GM12878 (cell line): Measurements from ENCODE around the gene PDGFC. TPM values are rescaled to one million over a fixed set of nuclear protein-coding genes. Genes with fewer than 3 reads are reported as not detected.

Experiments used
- ATAC-seq: fragments of 200-7000 bp; cut with Tn5 transposase; 3 replicates; pipeline ENCODE4 v1.9.1; 2020; ENCODE audit warnings: mild to moderate bottlenecking, moderate library complexity
- BruUV-seq: library from RNA; stranded (reverse); fragments of 400-500 nt; replicated peaks from 2 replicates; lab custom pipeline; 2021; lab: Mats Ljungman, UMichigan
- CTCF ChIA-PET: fragments of 300-600 bp; sonication (Branson Sonifier 250); formaldehyde crosslinking; extraction: SDS; loops from one replicate; lab custom pipeline; 2021; ENCODE audit warnings: inconsistent platforms; lab: Yijun Ruan, JAX
- POLR2A ChIA-PET: fragments of 350-600 bp; formaldehyde crosslinking; extraction: SDS; loops from one replicate; lab custom pipeline; 2021; ENCODE audit warnings: inconsistent platforms; lab: Charles Lee
- RAD21 ChIA-PET: fragments of 300-600 bp; sonication (Branson Sonifier 250); formaldehyde crosslinking; loops from one replicate; lab custom pipeline; 2023; ENCODE audit warnings: antibody characterized with exemption; ENCODE audit not compliant: unreplicated experiment; lab: Charles Lee
- SMC1A ChIA-PET: fragments of 300-600 bp; sonication (Branson Sonifier 250); formaldehyde crosslinking; loops from one replicate; lab custom pipeline; 2023; ENCODE audit not compliant: unreplicated experiment, uncharacterized antibody; lab: Charles Lee
- DNase-seq: peaks from one replicate; pipeline ENCODE4 v3.0.0-alpha.2; 2011; ENCODE audit warnings: low read depth, low spot score
- FAIRE-seq: peaks from 3 replicates; lab custom pipeline; 2011; peaks lifted over from hg19 to GRCh38; lab: Jason Lieb, UNC
- H2AFZ ChIP-seq: 2 replicates; pipeline ENCODE4 v1.6.0; 2011; ENCODE audit warnings: low read depth, low read length, control low read depth; ENCODE audit not compliant: control insufficient read depth
- H3K27ac ChIP-seq: 2 replicates; pipeline ENCODE4 v1.5.1; 2011; ENCODE audit warnings: control low read depth; ENCODE audit not compliant: control insufficient read depth, insufficient read depth
- H3K27me3 ChIP-seq, 2 experiments: replicated peaks in 1 of 2; 2 replicates each; pipeline versions ENCODE4 v1.6.0 to v1.6.1; 2011; ENCODE audit warnings: low read length in 1 of 2; ENCODE audit not compliant: control insufficient read depth in 2 of 2, insufficient read depth in 2 of 2
- H3K36me3 ChIP-seq, 2 experiments: 2 replicates each; pipeline ENCODE4 v1.5.1; 2011; ENCODE audit warnings: low read length in 1 of 2; ENCODE audit not compliant: control insufficient read depth in 2 of 2, insufficient read depth in 2 of 2
- H3K4me1 ChIP-seq: 2 replicates; pipeline ENCODE4 v1.6.1; 2011; ENCODE audit warnings: mild to moderate bottlenecking, low read length, moderate library complexity, mixed read lengths; ENCODE audit not compliant: control insufficient read depth, insufficient read depth
- H3K4me2 ChIP-seq: 2 replicates; pipeline ENCODE4 v1.6.0; 2011; ENCODE audit warnings: control low read depth; ENCODE audit not compliant: control insufficient read depth, insufficient read depth
- H3K4me3 ChIP-seq: fragments of 200-600 bp; sonication (generic); 2 replicates; pipeline ENCODE4 v1.5.1; 2016
- H3K79me2 ChIP-seq: 2 replicates; pipeline ENCODE4 v1.6.0; 2011; ENCODE audit warnings: low read length; ENCODE audit not compliant: control insufficient read depth, insufficient read depth
- H3K9ac ChIP-seq: 2 replicates; pipeline ENCODE4 v1.8.0; 2011; ENCODE audit warnings: low read length, control low read depth, mixed read lengths; ENCODE audit not compliant: control insufficient read depth, insufficient read depth
- H3K9me3 ChIP-seq: replicated peaks from 3 replicates; pipeline ENCODE4 v1.5.1; 2011; ENCODE audit warnings: mild to moderate bottlenecking, low read length; ENCODE audit not compliant: control insufficient read depth, insufficient read depth
- H4K20me1 ChIP-seq: 2 replicates; pipeline ENCODE4 v1.6.0; 2011; ENCODE audit not compliant: control insufficient read depth, insufficient read depth
- CBFB ChIP-seq: IDR thresholded peaks from 2 replicates; pipeline ENCODE4 v1.6.1; 2016; ENCODE audit warnings: antibody characterized with exemption, low read depth
- CBX3 ChIP-seq: fragments of 200-600 bp; sonication (generic); IDR thresholded peaks from 2 replicates; pipeline ENCODE4 v1.6.1; 2016; ENCODE audit warnings: low read depth, borderline replicate concordance
- MYC ChIP-seq: IDR thresholded peaks from 2 replicates; pipeline ENCODE4 v1.6.1; 2011; ENCODE audit warnings: mild to moderate bottlenecking, low read length, moderate library complexity, inconsistent platforms; ENCODE audit not compliant: insufficient read depth, insufficient replicate concordance, insufficient read length, severe bottlenecking
- NR2C1 ChIP-seq: fragments of 450-650 bp; IDR thresholded peaks from 2 replicates; pipeline ENCODE4 v1.6.1; 2017; ENCODE audit warnings: antibody characterized with exemption, mild to moderate bottlenecking, moderate library complexity
- RELA ChIP-seq: fragments of 450-650 bp; IDR thresholded peaks from 2 replicates; pipeline ENCODE4 v1.8.0; 2014; ENCODE audit warnings: borderline replicate concordance; ENCODE audit not compliant: partially characterized antibody
- RFX5 ChIP-seq: IDR thresholded peaks from 2 replicates; pipeline ENCODE4 v1.6.1; 2011; ENCODE audit warnings: low read depth, low read length, improper control_type of control experiment
- SIX5 ChIP-seq: IDR thresholded peaks from 2 replicates; pipeline ENCODE4 v1.6.1; 2011; ENCODE audit warnings: mild to moderate bottlenecking, low read depth, low read length, moderate library complexity; ENCODE audit not compliant: severe bottlenecking
- ZNF622 ChIP-seq: fragments of 450-650 bp; IDR thresholded peaks from 2 replicates; pipeline ENCODE4 v1.6.1; 2017; ENCODE audit warnings: mild to moderate bottlenecking, inconsistent platforms
- ZZZ3 ChIP-seq: IDR thresholded peaks from 2 replicates; pipeline ENCODE4 v1.6.1; 2011; ENCODE audit warnings: low read depth; ENCODE audit not compliant: control insufficient read depth, insufficient read length
- WGBS: methylation state at CpG from one replicate; pipeline ENCODE4 v1.1.6; 2016; ENCODE audit warnings: low lambda C conversion rate; ENCODE audit not compliant: insufficient replicate concordance, insufficient coverage; ENCODE audit errors: missing lambda C conversion rate; 5-methylcytosine and 5-hydroxymethylcytosine counted together
- in situ Hi-C: fragments of 300-500 bp; cut with MboI; formaldehyde crosslinking; loops from 9 replicates; pipeline ENCODE4 v1.14.3; 2018; ENCODE audit warnings: mixed read lengths
- intact Hi-C: fragments of 100-400 bp; cut with micrococcal nuclease; formaldehyde crosslinking; loops from one replicate; pipeline ENCODE4 v1.14.2; 2022; ENCODE audit not compliant: unreplicated experiment
- polyA plus RNA-seq, 11 experiments: library from polyadenylated mRNA; depleted of rRNA in 4 of 11; unstranded in 6 of 11; stranded (reverse) in 5 of 11; fragments of >200 nt; fragmentation: Nextera tagmentation in 4 of 11; fragmentation: Illumina TruSeq in 1 of 11; extraction: Ambion mirVana in 4 of 11; extraction: Trizol in 1 of 11; gene quantifications; 1 replicate in 1 of 11; 2 replicates in 10 of 11; pipeline versions ENCODE4 v1.2.1 to v1.2.3, GENCODE V29; 2011 to 2016; ENCODE audit warnings: inconsistent platforms in 2 of 11, missing spikeins in 2 of 11, low read depth in 1 of 11
- total RNA-seq, 4 experiments: library from RNA; depleted of rRNA in 3 of 4; stranded (reverse); fragments of >200 nt in 3 of 4; fragmentation: Illumina TruSeq in 1 of 4; extraction: Trizol in 1 of 4; gene quantifications; 2 replicates each; pipeline versions ENCODE4 v1.2.1 to v1.2.3, GENCODE V29; 2013 to 2021
- TF ChIP-seq, protein P1 (sequence below): fragments of 450-650 bp; IDR thresholded peaks from 2 replicates; pipeline ENCODE4 v1.6.1; 2017; ENCODE audit warnings: mild to moderate bottlenecking, low read depth, inconsistent platforms; ENCODE audit not compliant: poor library complexity, severe bottlenecking
- TF ChIP-seq, protein P2 (sequence below): IDR thresholded peaks from 2 replicates; pipeline ENCODE4 v1.6.1; 2012; ENCODE audit warnings: low read depth, low read length, improper control_type of control experiment
- TF ChIP-seq, protein P3 (sequence below): IDR thresholded peaks from 2 replicates; pipeline ENCODE4 v1.6.1; 2011; ENCODE audit warnings: borderline replicate concordance, low read depth, mild to moderate bottlenecking, moderate library complexity, low read length; ENCODE audit not compliant: insufficient read depth, poor library complexity, severe bottlenecking

PDGFC gene
- total and polyA plus RNA-seq, 10 of the 15 experiments (the other 5 are each of a cell fraction or from before 2014, with no cell fraction given), result 0.02 to 0.18 TPM; not detected in 8

DNA sequence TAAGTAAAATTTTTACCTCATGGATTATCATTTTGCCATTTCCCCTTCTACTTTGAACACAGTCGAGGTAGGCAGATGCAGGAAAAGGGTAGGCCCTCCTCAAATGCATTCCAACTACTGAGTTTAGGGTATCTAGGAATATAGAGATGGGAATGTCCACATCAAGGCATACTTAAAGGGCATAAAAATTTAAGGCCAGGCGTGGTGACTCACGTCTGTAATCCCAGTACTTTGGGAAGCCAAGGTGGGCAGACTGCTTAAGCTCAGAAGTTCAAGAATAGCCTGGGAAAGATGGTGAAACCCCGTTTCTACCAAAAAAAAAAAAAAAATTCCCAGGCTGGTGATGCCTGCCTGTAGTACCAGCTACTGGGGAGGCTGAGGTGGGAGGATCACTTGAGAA lies 146.5 kb downstream of the PDGFC start (continued):
- no peak for TF ChIP-seq NR2C1
- TF ChIP-seq, all 136 proteins: peak for 0

DNA sequence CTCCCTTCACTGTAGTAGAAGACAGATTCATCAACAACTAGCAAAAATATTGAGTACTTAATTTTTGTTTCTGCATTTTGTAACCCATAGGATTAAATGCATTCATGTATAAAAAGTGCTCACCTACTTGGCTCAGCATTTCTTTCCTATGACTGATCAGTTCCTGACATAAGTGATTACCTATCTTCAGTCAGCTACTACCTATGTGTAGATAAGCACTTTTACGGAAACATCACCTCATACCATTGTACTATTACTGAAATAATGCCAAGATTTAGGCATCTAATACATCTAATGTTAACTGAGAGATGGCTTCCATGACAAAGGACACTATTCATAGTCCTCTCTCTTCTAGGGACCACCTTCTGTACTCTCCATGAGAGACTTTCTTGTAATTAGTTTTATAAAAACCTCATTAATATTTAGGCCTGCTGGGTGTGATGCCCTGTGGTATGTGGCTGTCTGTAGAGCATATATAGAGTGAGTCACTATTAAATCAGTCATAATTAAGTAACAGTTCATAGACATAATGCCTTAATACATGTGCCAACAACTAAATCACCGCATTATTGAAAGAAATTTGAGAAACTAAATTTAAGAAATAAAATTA lies 147.0 kb downstream of the PDGFC start:
- Histone ChIP-seq H3K27me3 (no peaks in the 10 kb centered on the region), H3K79me2 (no peaks in the 10 kb centered on the region), H3K36me3 (no peaks in the 10 kb centered on the region), H3K9me3 (no peaks in the 10 kb centered on the region), H3K4me3 (no peak overlapping the region), H3K4me1 (no peaks in the 10 kb centered on the region), H4K20me1 (no peaks in the 10 kb centered on the region), H3K4me2 (no peak overlapping the region), H2AFZ (no peak overlapping the region), H3K9ac (no peak overlapping the region), H3K27ac (no peak overlapping the region)
- DNase-seq (no peak), FAIRE-seq (no peak), ATAC-seq (no peak)
- CTCF ChIA-PET, result no interaction called here
- RAD21 ChIA-PET, result no interaction called here
- in situ Hi-C loops, result no loop called here
- POLR2A ChIA-PET, result no interaction called here
- 46% methylated on average over 2 of the region's 2 CpGs for WGBS
- intact Hi-C loops, result no loop called here
- no TSS peak for BruUV-seq
- SMC1A ChIA-PET, result no interaction called here
- TF ChIP-seq ZZZ3, result no peak
- no peak for TF ChIP-seq RFX5
- no peak for TF ChIP-seq CBFB
- TF ChIP-seq ZNF622, result no peak
- no peak for TF ChIP-seq MYC
- TF ChIP-seq, protein P1, sequence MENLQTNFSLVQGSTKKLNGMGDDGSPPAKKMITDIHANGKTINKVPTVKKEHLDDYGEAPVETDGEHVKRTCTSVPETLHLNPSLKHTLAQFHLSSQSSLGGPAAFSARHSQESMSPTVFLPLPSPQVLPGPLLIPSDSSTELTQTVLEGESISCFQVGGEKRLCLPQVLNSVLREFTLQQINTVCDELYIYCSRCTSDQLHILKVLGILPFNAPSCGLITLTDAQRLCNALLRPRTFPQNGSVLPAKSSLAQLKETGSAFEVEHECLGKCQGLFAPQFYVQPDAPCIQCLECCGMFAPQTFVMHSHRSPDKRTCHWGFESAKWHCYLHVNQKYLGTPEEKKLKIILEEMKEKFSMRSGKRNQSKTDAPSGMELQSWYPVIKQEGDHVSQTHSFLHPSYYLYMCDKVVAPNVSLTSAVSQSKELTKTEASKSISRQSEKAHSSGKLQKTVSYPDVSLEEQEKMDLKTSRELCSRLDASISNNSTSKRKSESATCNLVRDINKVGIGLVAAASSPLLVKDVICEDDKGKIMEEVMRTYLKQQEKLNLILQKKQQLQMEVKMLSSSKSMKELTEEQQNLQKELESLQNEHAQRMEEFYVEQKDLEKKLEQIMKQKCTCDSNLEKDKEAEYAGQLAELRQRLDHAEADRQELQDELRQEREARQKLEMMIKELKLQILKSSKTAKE, result no peak
- no peak for TF ChIP-seq RELA
- no peak for TF ChIP-seq CBX3
- TF ChIP-seq, protein P2, sequence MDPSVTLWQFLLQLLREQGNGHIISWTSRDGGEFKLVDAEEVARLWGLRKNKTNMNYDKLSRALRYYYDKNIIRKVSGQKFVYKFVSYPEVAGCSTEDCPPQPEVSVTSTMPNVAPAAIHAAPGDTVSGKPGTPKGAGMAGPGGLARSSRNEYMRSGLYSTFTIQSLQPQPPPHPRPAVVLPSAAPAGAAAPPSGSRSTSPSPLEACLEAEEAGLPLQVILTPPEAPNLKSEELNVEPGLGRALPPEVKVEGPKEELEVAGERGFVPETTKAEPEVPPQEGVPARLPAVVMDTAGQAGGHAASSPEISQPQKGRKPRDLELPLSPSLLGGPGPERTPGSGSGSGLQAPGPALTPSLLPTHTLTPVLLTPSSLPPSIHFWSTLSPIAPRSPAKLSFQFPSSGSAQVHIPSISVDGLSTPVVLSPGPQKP, result no peak
- TF ChIP-seq, protein P3, sequence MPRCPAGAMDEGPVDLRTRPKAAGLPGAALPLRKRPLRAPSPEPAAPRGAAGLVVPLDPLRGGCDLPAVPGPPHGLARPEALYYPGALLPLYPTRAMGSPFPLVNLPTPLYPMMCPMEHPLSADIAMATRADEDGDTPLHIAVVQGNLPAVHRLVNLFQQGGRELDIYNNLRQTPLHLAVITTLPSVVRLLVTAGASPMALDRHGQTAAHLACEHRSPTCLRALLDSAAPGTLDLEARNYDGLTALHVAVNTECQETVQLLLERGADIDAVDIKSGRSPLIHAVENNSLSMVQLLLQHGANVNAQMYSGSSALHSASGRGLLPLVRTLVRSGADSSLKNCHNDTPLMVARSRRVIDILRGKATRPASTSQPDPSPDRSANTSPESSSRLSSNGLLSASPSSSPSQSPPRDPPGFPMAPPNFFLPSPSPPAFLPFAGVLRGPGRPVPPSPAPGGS, result no peak
- no peak for TF ChIP-seq SIX5
